Hematopoietic multipotent progenitor cell treated with erythropoietin and hydrocortisone succinate and interleukin-3 and kit ligand, for 4 days (in vitro differentiated cells): ENCODE measurements around the gene PLCB2.

Experiments used
- DNase-seq: peaks from one replicate; pipeline ENCODE4 v3.0.0-alpha.2; 2015

Gene PLCB2

GRCh38 chr15:40248006-40248783, 59.5 kb downstream of the PLCB2 start:
- DNase-seq = no peak

- peak; percentile 62 for DNase-seq
Observed at GRCh38 chr15:40247406-40247971, 60.2 kb downstream of the PLCB2 start.

GRCh38 chr15:40246496-40247280, 61.0 kb downstream of the PLCB2 start:
- DNase-seq = no peak

- DNase-seq = no peak
Observed at GRCh38 chr15:40245666-40246450, 61.9 kb downstream of the PLCB2 start.

- no peak for DNase-seq
Observed at GRCh38 chr15:40244961-40245523, 62.7 kb downstream of the PLCB2 start.

GRCh38 chr15:40243126-40243810, 64.5 kb downstream of the PLCB2 start:
- DNase-seq = peak; percentile 86

- no peak for DNase-seq
Observed at GRCh38 chr15:40242601-40243000, 65.1 kb downstream of the PLCB2 start.

GRCh38 chr15:40242213-40242599, 65.5 kb downstream of the PLCB2 start:
- no peak for DNase-seq

GRCh38 chr15:40241269-40242212, 66.2 kb downstream of the PLCB2 start:
- no peak for DNase-seq

- no peak for DNase-seq
Observed at GRCh38 chr15:40240619-40241221, 67.0 kb downstream of the PLCB2 start.

GRCh38 chr15:40239693-40240618, 67.8 kb downstream of the PLCB2 start:
- DNase-seq = no peak

- DNase-seq = no peak
Observed at GRCh38 chr15:40239404-40239692, 68.4 kb downstream of the PLCB2 start.

- peak; percentile 74 for DNase-seq
Observed at GRCh38 chr15:40238532-40239403, 69.0 kb downstream of the PLCB2 start, which contains the start of gene PAK6. Gene PAK6, plus strand, starts transcription at chr15:40239063. Its CDS starts 25,723 bp downstream, at chr15:40264786.
